Upper lobe of left lung (tissue), 6 donors: ENCODE results near the gene ECT2L. TPM values are rescaled to one million over a fixed set of nuclear protein-coding genes. Genes with fewer than 3 reads are reported as not detected.

Experiments
- ATAC-seq, 2 donors: fragments of 200-7000 bp; cut with Tn5 transposase; one replicate each; pipeline ENCODE4 v1.9.1; 2022; ENCODE audit warnings: mild to moderate bottlenecking in 2 of 2, moderate library complexity in 2 of 2; ENCODE audit not compliant: low FRiP score in 2 of 2
- DNase-seq, 2 donors: peaks; one replicate each; pipeline ENCODE4 v3.0.0-alpha.2; 2019 to 2020
- H3K27ac ChIP-seq, 4 donors: fragments of 200-600 bp; sonication (generic); one replicate each; pipeline ENCODE4 v1.5.1; 2016 to 2019
- H3K27me3 ChIP-seq, 4 donors: fragments of 200-600 bp; sonication (generic); one replicate each; pipeline ENCODE4 v1.5.1; 2017 to 2019
- H3K36me3 ChIP-seq, 4 donors: fragments of 200-600 bp; sonication (generic); one replicate each; pipeline ENCODE4 v1.5.1; 2016 to 2019
- H3K4me1 ChIP-seq, 4 donors: fragments of 200-600 bp; sonication (generic); one replicate each; pipeline ENCODE4 v1.5.1; 2018 to 2019
- H3K4me3 ChIP-seq, 4 donors: fragments of 200-600 bp; sonication (generic); one replicate each; pipeline ENCODE4 v1.5.1; 2017 to 2019; ENCODE audit warnings: mild to moderate bottlenecking in 2 of 4, moderate library complexity in 1 of 4
- H3K9me3 ChIP-seq, 4 donors: fragments of 200-600 bp; sonication (generic); one replicate each; pipeline ENCODE4 v1.5.1; 2018 to 2019
- CTCF ChIP-seq, 6 experiments: fragments of 450-650 bp in 4 of 6; fragments of 200-600 bp in 2 of 6; sonication (generic) in 2 of 6; IDR thresholded peaks; one replicate each; pipeline ENCODE4 v1.5.1; 2016 to 2019; ENCODE audit warnings: antibody characterized with exemption in 6 of 6
- EP300 ChIP-seq, 4 donors: sonication (generic); formaldehyde crosslinking; IDR thresholded peaks; one replicate each; pipeline ENCODE4 v1.5.1; 2017; ENCODE audit warnings: antibody characterized with exemption in 4 of 4, control low read depth in 2 of 4
- POLR2A ChIP-seq, 4 donors: fragments of 450-650 bp; IDR thresholded peaks; one replicate each; pipeline ENCODE4 v1.5.1; 2016 to 2017; ENCODE audit warnings: antibody characterized with exemption in 4 of 4, mild to moderate bottlenecking in 2 of 4
- POLR2AphosphoS5 ChIP-seq, 2 donors: sonication (generic); formaldehyde crosslinking; IDR thresholded peaks; one replicate each; pipeline ENCODE4 v1.5.1; 2017; ENCODE audit warnings: antibody characterized with exemption in 2 of 2
- WGBS, 2 donors: methylation state at CpG; one replicate each; pipeline ENCODE4 v1.1.5; 2017 to 2018; 5-methylcytosine and 5-hydroxymethylcytosine counted together
- total RNA-seq, 6 donors: library from RNA; depleted of rRNA in 4 of 6; stranded (reverse); fragments of >200 nt in 4 of 6; gene quantifications; one replicate each; pipeline versions ENCODE4 v1.1.0 to v1.2.1, GENCODE V29; 2016 to 2021
- donor health status: DM: no; HTN: no; CAD: no; lungs with moderate emphysema.
- donor health status: DM: no; HTN: yes; CAD: no; lungs with severe emphysema.

ECT2L gene
- total RNA-seq, 6 donors from 2014 or later = 0.20 to 28.4 (median 3.1) TPM

DNA sequence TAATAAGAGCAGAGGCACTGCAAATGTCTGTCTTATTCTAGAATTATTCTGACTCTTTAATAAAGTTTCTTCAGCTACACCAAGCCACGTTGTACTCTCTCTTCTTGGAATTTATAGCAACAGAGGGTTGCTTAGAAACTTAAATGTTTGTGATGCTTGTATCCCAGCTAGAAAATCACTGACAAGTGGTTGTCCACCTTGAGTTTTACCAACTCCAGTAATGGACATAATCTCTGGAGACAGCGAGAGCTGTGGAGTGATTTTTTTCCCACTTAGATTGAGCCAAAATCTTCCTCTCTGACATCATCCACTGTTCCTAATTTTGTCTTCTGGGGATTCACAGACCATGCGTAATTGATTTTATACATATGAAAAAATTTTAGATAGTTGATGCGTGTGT, 8.0 kb downstream of the ECT2L start:
- ATAC-seq = peak in 1 of 2 donors; percentile 66
- Histone ChIP-seq H3K36me3 (no peaks in the 10 kb centered on the region), H3K4me3 (no peak overlapping the region), H3K9me3 (no peaks in the 10 kb centered on the region), H3K27ac (no peak overlapping the region), H3K4me1 (no peaks in the 10 kb centered on the region), H3K27me3 (no peaks in the 10 kb centered on the region)
- no peak for TF ChIP-seq POLR2A (IDR thresholded peaks at IDR 0.05)
- no peak for TF ChIP-seq POLR2AphosphoS5 (IDR thresholded peaks at IDR 0.05)
- TF ChIP-seq EP300 (IDR thresholded peaks at IDR 0.05) = no peak
- no peak for TF ChIP-seq CTCF (IDR thresholded peaks at IDR 0.05)
- WGBS, 2 donors = 68 to 75% methylated on average over 4 of the region's 4 CpGs
- no peak for DNase-seq

GRCh38 chr6:138805016-138805765, 9.3 kb downstream of the ECT2L start:
- TF ChIP-seq POLR2AphosphoS5 (IDR thresholded peaks at IDR 0.05) = no peak
- TF ChIP-seq EP300 (IDR thresholded peaks at IDR 0.05) = no peak
- TF ChIP-seq POLR2A (IDR thresholded peaks at IDR 0.05) = no peak
- no peak for TF ChIP-seq CTCF (IDR thresholded peaks at IDR 0.05)

GRCh38 chr6:138806889-138807288, 11.0 kb downstream of the ECT2L start:
- WGBS, 2 donors = 94 to 100% methylated on average over 1 of the region's 1 CpG
- Histone ChIP-seq H3K4me1 (no peaks in the 10 kb centered on the region), H3K4me3 (no peak overlapping the region), H3K27ac (no peak overlapping the region), H3K27me3 (no peaks in the 10 kb centered on the region), H3K36me3 (no peaks in the 10 kb centered on the region), H3K9me3 (no peaks in the 10 kb centered on the region)
- no peak for TF ChIP-seq POLR2A (IDR thresholded peaks at IDR 0.05)
- no peak for TF ChIP-seq CTCF (IDR thresholded peaks at IDR 0.05)
- TF ChIP-seq EP300 (IDR thresholded peaks at IDR 0.05) = no peak
- no peak for TF ChIP-seq POLR2AphosphoS5 (IDR thresholded peaks at IDR 0.05)
- ATAC-seq = no peak
- DNase-seq = no peak

More at GRCh38 chr6:138805016-138805765, 9.3 kb downstream of the ECT2L start:
- DNase-seq (no peak), ATAC-seq (peak in 1 of 2 donors; percentile 73)
- no peaks in the 10 kb centered on the region for H3K36me3 ChIP-seq
- H3K9me3 ChIP-seq = no peaks in the 10 kb centered on the region
- no peak overlapping the region for H3K4me3 ChIP-seq
- H3K27ac ChIP-seq = no peak overlapping the region
- WGBS, 2 donors = 84 to 90% methylated on average over 9 of the region's 9 CpGs
- H3K4me1 ChIP-seq = no peaks in the 10 kb centered on the region
- no peaks in the 10 kb centered on the region for H3K27me3 ChIP-seq

DNA sequence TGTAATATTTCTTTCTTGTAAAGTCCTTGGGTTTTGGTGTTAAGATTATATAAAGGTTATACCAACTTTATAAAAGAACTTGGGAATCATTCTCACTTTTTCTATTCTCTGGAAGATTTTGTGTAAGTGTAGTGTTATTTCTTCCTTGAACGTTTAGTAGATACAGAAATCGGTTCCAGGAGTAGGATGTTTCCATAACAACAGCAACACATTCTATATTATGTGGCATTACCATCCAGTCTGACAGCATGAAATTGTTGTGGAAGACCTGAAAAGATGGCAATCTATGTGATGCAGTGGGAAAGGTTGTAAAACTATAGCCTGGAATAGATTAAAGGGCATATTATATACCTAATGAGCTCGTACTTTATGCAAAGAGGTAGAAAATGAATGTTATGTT, 13.8 kb downstream of the ECT2L start:
- Histone ChIP-seq H3K9me3 (no peaks in the 10 kb centered on the region), H3K36me3 (no peaks in the 10 kb centered on the region), H3K27me3 (no peaks in the 10 kb centered on the region), H3K4me3 (no peak overlapping the region), H3K27ac (no peak overlapping the region), H3K4me1 (no peaks in the 10 kb centered on the region)
- DNase-seq (no peak), ATAC-seq (no peak)
- TF ChIP-seq POLR2A (IDR thresholded peaks at IDR 0.05) = no peak
- TF ChIP-seq POLR2AphosphoS5 (IDR thresholded peaks at IDR 0.05) = no peak
- TF ChIP-seq EP300 (IDR thresholded peaks at IDR 0.05) = no peak
- no peak for TF ChIP-seq CTCF (IDR thresholded peaks at IDR 0.05)
- 88 to 92% methylated on average over 3 of the region's 3 CpGs for WGBS, 2 donors

DNA sequence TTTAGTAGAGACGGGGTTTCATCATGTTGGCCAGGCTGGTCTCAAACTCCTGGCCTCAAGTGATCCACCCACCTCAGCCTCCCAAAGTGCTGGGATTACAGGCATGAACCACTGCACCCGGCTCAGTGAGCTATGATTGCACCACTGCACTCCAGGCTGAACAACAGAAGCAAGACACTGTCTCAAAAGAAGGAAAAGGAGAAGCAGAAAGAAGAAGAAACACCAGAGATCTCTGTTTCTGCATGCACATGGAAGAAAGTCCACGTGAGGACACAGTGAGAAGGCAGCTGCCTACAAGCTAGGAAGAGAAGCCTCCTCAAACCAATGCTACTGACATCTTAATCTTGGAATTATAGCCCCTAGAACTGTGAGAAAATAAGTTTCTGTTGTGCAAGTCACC, 16.0 kb downstream of the ECT2L start:
- ATAC-seq (no peak), DNase-seq (no peak)
- no peaks in the 10 kb centered on the region for H3K4me1 ChIP-seq
- TF ChIP-seq POLR2AphosphoS5 (IDR thresholded peaks at IDR 0.05) (no peak), EP300 (IDR thresholded peaks at IDR 0.05) (no peak), POLR2A (IDR thresholded peaks at IDR 0.05) (no peak), CTCF (IDR thresholded peaks at IDR 0.05) (no peak)
- H3K27me3 ChIP-seq = no peaks in the 10 kb centered on the region
- no peak overlapping the region for H3K4me3 ChIP-seq
- no peaks in the 10 kb centered on the region for H3K9me3 ChIP-seq
- no peaks in the 10 kb centered on the region for H3K36me3 ChIP-seq
- WGBS, 2 donors = 68 to 70% methylated on average over 3 of the region's 3 CpGs
- no peak overlapping the region for H3K27ac ChIP-seq
